HG03280 (cell line): ENCODE measurements around the gene YKT6.

Experiments used
- ATAC-seq: cut with Tn5 transposase; IDR thresholded peaks from one replicate; pipeline ENCODE4 v1.9.1; 2021; ENCODE audit warnings: mild to moderate bottlenecking, moderate library complexity; ENCODE audit not compliant: unreplicated experiment

The YKT6 gene

GRCh38 chr7:44200699-44201461, at the start of gene YKT6:
TSS of gene YKT6 (plus strand) at chr7:44200978. CDS start at chr7:44201136, 158 bp downstream.
- peak; percentile 99 for ATAC-seq

- no peak for ATAC-seq
These were observed 48.8 kb upstream of the YKT6 start for GRCh38 chr7:44151956-44152355.

GRCh38 chr7:44152971-44153947, 47.5 kb upstream of the YKT6 start:
- no peak for ATAC-seq

- ATAC-seq, result no peak
These were observed 46.8 kb upstream of the YKT6 start for GRCh38 chr7:44153948-44154335.

GRCh38 chr7:44154703-44155102, 46.1 kb upstream of the YKT6 start:
- no peak for ATAC-seq

GRCh38 chr7:44155191-44156185, 45.3 kb upstream of the YKT6 start:
- ATAC-seq, result no peak

- ATAC-seq, result no peak
These were observed 44.2 kb upstream of the YKT6 start for GRCh38 chr7:44156453-44157010.

GRCh38 chr7:44157116-44158080, 43.4 kb upstream of the YKT6 start:
- no peak for ATAC-seq

GRCh38 chr7:44158096-44158872, 42.5 kb upstream of the YKT6 start:
- no peak for ATAC-seq

- no peak for ATAC-seq
These were observed 41.7 kb upstream of the YKT6 start for GRCh38 chr7:44158873-44159631.

GRCh38 chr7:44159824-44160630, 40.8 kb upstream of the YKT6 start:
- no peak for ATAC-seq

- ATAC-seq, result no peak
These were observed 39.4 kb upstream of the YKT6 start for GRCh38 chr7:44161371-44161770.

- ATAC-seq, result no peak
These were observed 38.6 kb upstream of the YKT6 start for GRCh38 chr7:44162179-44162578.

- ATAC-seq, result no peak
These were observed 37.9 kb upstream of the YKT6 start for GRCh38 chr7:44162785-44163395.

- ATAC-seq, result no peak
These were observed 37.2 kb upstream of the YKT6 start for GRCh38 chr7:44163591-44163990.

GRCh38 chr7:44167920-44168319, 32.9 kb upstream of the YKT6 start:
- no peak for ATAC-seq
